Osteoblast (primary cell): ENCODE results near the gene RAF1. TPM values are rescaled to one million over a fixed set of nuclear protein-coding genes. Genes with fewer than 3 reads are reported as not detected.
"Not testable (repeated sequence)": the region's sequence is repeated elsewhere in the genome, so short reads cannot be mapped to it uniquely, and the experiment has no call there.

Experiments
- DNase-seq: peaks from one replicate; pipeline ENCODE4 v3.0.0; 2011; ENCODE audit warnings: low spot score, mixed read lengths; ENCODE audit not compliant: insufficient read length; ENCODE audit errors: missing footprints
- H2AFZ ChIP-seq: 2 replicates; pipeline ENCODE4 v1.6.0; 2011; ENCODE audit warnings: mild to moderate bottlenecking, low read length
- H3K27ac ChIP-seq: 2 replicates; pipeline ENCODE4 v1.5.1; 2011; ENCODE audit warnings: mild to moderate bottlenecking, low read depth, low read length, moderate library complexity
- H3K27me3 ChIP-seq: 2 replicates; pipeline ENCODE4 v1.6.0; 2012; ENCODE audit warnings: mild to moderate bottlenecking, control low read depth, inconsistent platforms, low read length, moderate library complexity; ENCODE audit not compliant: insufficient read depth
- H3K36me3 ChIP-seq: 2 replicates; pipeline ENCODE4 v1.5.1; 2011; ENCODE audit warnings: mild to moderate bottlenecking, low read length, control low read depth, moderate library complexity; ENCODE audit not compliant: insufficient read depth
- H3K4me1 ChIP-seq: 2 replicates; pipeline ENCODE4 v1.5.1; 2011; ENCODE audit warnings: mild to moderate bottlenecking, low read length, control low read depth, moderate library complexity; ENCODE audit not compliant: insufficient read depth
- H3K4me2 ChIP-seq: 2 replicates; pipeline ENCODE4 v1.6.0; 2011; ENCODE audit warnings: mild to moderate bottlenecking, low read length; ENCODE audit not compliant: insufficient read depth
- H3K4me3 ChIP-seq: fragments of 200-600 bp; sonication (generic); 3 replicates; pipeline ENCODE4 v1.5.1; 2012; ENCODE audit warnings: mild to moderate bottlenecking, low read length, inconsistent platforms; ENCODE audit not compliant: insufficient read depth
- H3K79me2 ChIP-seq: 2 replicates; pipeline ENCODE4 v1.6.0; 2012; ENCODE audit warnings: mild to moderate bottlenecking, low read length, control low read depth, inconsistent platforms; ENCODE audit not compliant: insufficient read depth
- H3K9me3 ChIP-seq: 2 replicates; pipeline ENCODE4 v1.5.1; 2011; ENCODE audit warnings: low read depth, low read length, control low read depth
- H4K20me1 ChIP-seq: 2 replicates; pipeline ENCODE4 v1.6.0; 2012; ENCODE audit warnings: mild to moderate bottlenecking, low read length, control low read depth; ENCODE audit not compliant: insufficient read depth
- CTCF ChIP-seq: IDR thresholded peaks from 2 replicates; pipeline ENCODE4 v1.5.1; 2011; ENCODE audit warnings: mild to moderate bottlenecking, low read depth, low read length, moderate library complexity; ENCODE audit errors: extremely low read depth
- total RNA-seq: library from RNA; depleted of rRNA; stranded (reverse); fragments of >200 nt; gene quantifications from 2 replicates; pipeline ENCODE4 v1.2.3, GENCODE V29; 2012

Gene RAF1
- total RNA-seq, 1 donor: 118 TPM

GRCh38 chr3:12638105-12638504, 25.8 kb downstream of the RAF1 start:
- H4K20me1 ChIP-seq: peaks cover 36% of the 10 kb centered on the region
- H3K4me3 ChIP-seq: no peak overlapping the region
- no peaks in the 10 kb centered on the region for H3K36me3 ChIP-seq
- H3K27ac ChIP-seq: peak overlapping the region; percentile 31
- TF ChIP-seq CTCF: no peak
- peaks cover 14% of the 10 kb centered on the region for H3K4me1 ChIP-seq
- no peak overlapping the region for H3K4me2 ChIP-seq
- H3K79me2 ChIP-seq: peaks cover 88% of the 10 kb centered on the region
- H2AFZ ChIP-seq: no peak overlapping the region
- DNase-seq: peak; percentile 48
- no peaks in the 10 kb centered on the region for H3K9me3 ChIP-seq
- H3K27me3 ChIP-seq: no peaks in the 10 kb centered on the region

GRCh38 chr3:12633108-12633507, 30.8 kb downstream of the RAF1 start:
- no peak overlapping the region for H3K4me3 ChIP-seq
- peaks cover 8% of the 10 kb centered on the region for H3K4me1 ChIP-seq
- peaks cover 60% of the 10 kb centered on the region for H4K20me1 ChIP-seq
- H3K4me2 ChIP-seq: no peak overlapping the region
- H3K79me2 ChIP-seq: peaks cover 97% of the 10 kb centered on the region
- no peak overlapping the region for H3K27ac ChIP-seq
- DNase-seq: no peak
- no peak overlapping the region for H2AFZ ChIP-seq
- H3K27me3 ChIP-seq: no peaks in the 10 kb centered on the region
- no peaks in the 10 kb centered on the region for H3K36me3 ChIP-seq
- H3K9me3 ChIP-seq: no peaks in the 10 kb centered on the region
- no peak for TF ChIP-seq CTCF

GRCh38 chr3:12632523-12632922, 31.4 kb downstream of the RAF1 start:
- DNase-seq: no peak
- Histone ChIP-seq H3K79me2 (peaks cover 97% of the 10 kb centered on the region), H2AFZ (no peak overlapping the region), H3K27ac (no peak overlapping the region), H3K9me3 (no peaks in the 10 kb centered on the region), H3K27me3 (no peaks in the 10 kb centered on the region), H3K4me3 (no peak overlapping the region), H4K20me1 (peaks cover 60% of the 10 kb centered on the region), H3K4me2 (no peak overlapping the region), H3K36me3 (no peaks in the 10 kb centered on the region), H3K4me1 (peaks cover 5% of the 10 kb centered on the region)
- TF ChIP-seq CTCF: no peak

GRCh38 chr3:12630843-12631242, 33.1 kb downstream of the RAF1 start:
- Histone ChIP-seq H3K79me2 (peaks cover 98% of the 10 kb centered on the region), H4K20me1 (peaks cover 63% of the 10 kb centered on the region)
- not testable (repeated sequence) for H3K9me3 ChIP-seq, H3K27me3 ChIP-seq, H3K4me3 ChIP-seq, H3K4me2 ChIP-seq, H3K4me1 ChIP-seq, H3K27ac ChIP-seq, DNase-seq, H2AFZ ChIP-seq, H3K36me3 ChIP-seq
